Neural progenitor cell (in vitro differentiated cells): ENCODE measurements around the gene PUM1.

Source experiments
- EZH2 ChIP-seq: fragments of 200-600 bp; sonication (generic); IDR thresholded peaks from 2 replicates; pipeline ENCODE4 v1.6.1; 2017; ENCODE audit warnings: antibody characterized with exemption, mild to moderate bottlenecking, moderate library complexity
- TF ChIP-seq, protein P1 (sequence below): fragments of 200-600 bp; sonication (generic); IDR thresholded peaks from 2 replicates; pipeline ENCODE4 v1.5.1; 2017; ENCODE audit warnings: antibody characterized with exemption, mild to moderate bottlenecking

DNA sequence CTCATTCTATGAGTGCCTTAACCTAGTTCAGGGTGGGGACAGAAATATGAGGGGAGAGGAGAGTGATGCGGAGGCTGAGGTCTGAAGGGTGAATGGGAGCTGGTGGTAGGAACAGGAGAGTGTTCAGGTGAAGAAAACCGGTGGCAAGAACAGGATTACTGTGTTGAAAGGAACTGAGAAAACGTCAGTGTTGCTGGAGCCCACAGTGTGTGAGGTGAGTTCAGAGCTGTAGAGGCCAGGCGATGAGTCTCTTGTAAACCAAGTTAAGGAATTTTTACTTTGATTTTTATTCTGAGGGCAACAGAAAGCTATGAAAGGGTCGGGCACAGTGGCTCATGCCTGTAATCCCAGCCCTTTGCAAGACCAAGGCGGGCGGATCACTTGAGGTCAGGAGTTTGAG lies 45.3 kb upstream of the PUM1 start:
- no peak for TF ChIP-seq EZH2
- TF ChIP-seq, protein P1, sequence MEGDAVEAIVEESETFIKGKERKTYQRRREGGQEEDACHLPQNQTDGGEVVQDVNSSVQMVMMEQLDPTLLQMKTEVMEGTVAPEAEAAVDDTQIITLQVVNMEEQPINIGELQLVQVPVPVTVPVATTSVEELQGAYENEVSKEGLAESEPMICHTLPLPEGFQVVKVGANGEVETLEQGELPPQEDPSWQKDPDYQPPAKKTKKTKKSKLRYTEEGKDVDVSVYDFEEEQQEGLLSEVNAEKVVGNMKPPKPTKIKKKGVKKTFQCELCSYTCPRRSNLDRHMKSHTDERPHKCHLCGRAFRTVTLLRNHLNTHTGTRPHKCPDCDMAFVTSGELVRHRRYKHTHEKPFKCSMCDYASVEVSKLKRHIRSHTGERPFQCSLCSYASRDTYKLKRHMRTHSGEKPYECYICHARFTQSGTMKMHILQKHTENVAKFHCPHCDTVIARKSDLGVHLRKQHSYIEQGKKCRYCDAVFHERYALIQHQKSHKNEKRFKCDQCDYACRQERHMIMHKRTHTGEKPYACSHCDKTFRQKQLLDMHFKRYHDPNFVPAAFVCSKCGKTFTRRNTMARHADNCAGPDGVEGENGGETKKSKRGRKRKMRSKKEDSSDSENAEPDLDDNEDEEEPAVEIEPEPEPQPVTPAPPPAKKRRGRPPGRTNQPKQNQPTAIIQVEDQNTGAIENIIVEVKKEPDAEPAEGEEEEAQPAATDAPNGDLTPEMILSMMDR, result no peak
